ENCODE measurements around the gene CHST1. TPM values are rescaled to one million over a fixed set of nuclear protein-coding genes. Genes with fewer than 3 reads are reported as not detected.

The CHST1 gene
- total and polyA plus RNA-seq, 3 donors from 2014 or later = 6.2 to 17.1 (median 10.6) TPM

GRCh38 chr11:45620243-45620642 lies 45.2 kb downstream of the CHST1 start:
- Histone ChIP-seq H3K27ac (no peak overlapping the region), H3K36me3 (ENCODE audit: low read depth, missing control alignments) (no peaks in the 10 kb centered on the region), H3K27me3 (no peaks in the 10 kb centered on the region), H3K4me1 (no peaks in the 10 kb centered on the region), H3K4me3 (no peak overlapping the region), H3K9me3 (no peaks in the 10 kb centered on the region)
- DNase-seq = no peak
- 90 to 100% methylated on average over 1 to 3 of the region's 3 CpGs for WGBS, 2 donors
- TF ChIP-seq POLR2A (IDR thresholded peaks at IDR 0.05) = no peak
- TF ChIP-seq, protein P1, sequence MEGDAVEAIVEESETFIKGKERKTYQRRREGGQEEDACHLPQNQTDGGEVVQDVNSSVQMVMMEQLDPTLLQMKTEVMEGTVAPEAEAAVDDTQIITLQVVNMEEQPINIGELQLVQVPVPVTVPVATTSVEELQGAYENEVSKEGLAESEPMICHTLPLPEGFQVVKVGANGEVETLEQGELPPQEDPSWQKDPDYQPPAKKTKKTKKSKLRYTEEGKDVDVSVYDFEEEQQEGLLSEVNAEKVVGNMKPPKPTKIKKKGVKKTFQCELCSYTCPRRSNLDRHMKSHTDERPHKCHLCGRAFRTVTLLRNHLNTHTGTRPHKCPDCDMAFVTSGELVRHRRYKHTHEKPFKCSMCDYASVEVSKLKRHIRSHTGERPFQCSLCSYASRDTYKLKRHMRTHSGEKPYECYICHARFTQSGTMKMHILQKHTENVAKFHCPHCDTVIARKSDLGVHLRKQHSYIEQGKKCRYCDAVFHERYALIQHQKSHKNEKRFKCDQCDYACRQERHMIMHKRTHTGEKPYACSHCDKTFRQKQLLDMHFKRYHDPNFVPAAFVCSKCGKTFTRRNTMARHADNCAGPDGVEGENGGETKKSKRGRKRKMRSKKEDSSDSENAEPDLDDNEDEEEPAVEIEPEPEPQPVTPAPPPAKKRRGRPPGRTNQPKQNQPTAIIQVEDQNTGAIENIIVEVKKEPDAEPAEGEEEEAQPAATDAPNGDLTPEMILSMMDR (IDR thresholded peaks at IDR 0.05) = no peak
- intact Hi-C loops (cut with DNase I; ENCODE audit: low total_unique reads) = no loop called here

DNA sequence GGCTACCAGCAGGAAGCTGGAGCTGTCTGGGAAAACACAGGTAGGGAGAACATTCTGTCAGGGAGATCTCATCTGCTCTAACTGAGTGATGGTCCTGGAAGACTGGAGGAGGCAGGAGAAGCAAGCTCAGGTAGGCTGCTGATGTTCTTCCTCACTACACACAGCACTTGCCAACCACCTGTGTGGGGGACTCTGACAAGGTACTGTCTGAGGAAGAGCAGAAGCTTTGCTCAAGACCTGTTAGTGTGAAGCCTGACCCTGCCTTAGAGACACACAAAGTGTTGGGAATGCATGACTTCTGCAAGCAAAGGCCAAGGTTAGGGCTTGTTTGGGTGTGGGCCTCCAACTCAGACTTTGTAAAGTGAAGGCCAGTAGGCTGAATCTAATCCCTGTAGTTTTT lies 46.5 kb downstream of the CHST1 start:
- Histone ChIP-seq H3K4me3 (no peak overlapping the region), H3K27me3 (no peaks in the 10 kb centered on the region), H3K36me3 (ENCODE audit: low read depth, missing control alignments) (no peaks in the 10 kb centered on the region), H3K27ac (no peak overlapping the region), H3K9me3 (no peaks in the 10 kb centered on the region), H3K4me1 (no peaks in the 10 kb centered on the region)
- no peak for DNase-seq
- no peak for TF ChIP-seq POLR2A (IDR thresholded peaks at IDR 0.05)
- TF ChIP-seq, protein P1 (IDR thresholded peaks at IDR 0.05) = no peak
- intact Hi-C loops (cut with DNase I; ENCODE audit: low total_unique reads) = no loop called here

GRCh38 chr11:45617871-45618601 lies 47.4 kb downstream of the CHST1 start:
- Histone ChIP-seq H3K27me3 (no peaks in the 10 kb centered on the region), H3K9me3 (no peaks in the 10 kb centered on the region), H3K4me1 (no peaks in the 10 kb centered on the region), H3K27ac (no peak overlapping the region), H3K36me3 (ENCODE audit: low read depth, missing control alignments) (no peaks in the 10 kb centered on the region), H3K4me3 (no peak overlapping the region)
- no peak for TF ChIP-seq POLR2A (IDR thresholded peaks at IDR 0.05)
- TF ChIP-seq, protein P1 (IDR thresholded peaks at IDR 0.05) = no peak
- DNase-seq = no peak
- WGBS, 2 donors = 63 to 74% methylated on average over 6 to 9 of the region's 9 CpGs
- intact Hi-C loops (cut with DNase I; ENCODE audit: low total_unique reads) = no loop called here

DNA sequence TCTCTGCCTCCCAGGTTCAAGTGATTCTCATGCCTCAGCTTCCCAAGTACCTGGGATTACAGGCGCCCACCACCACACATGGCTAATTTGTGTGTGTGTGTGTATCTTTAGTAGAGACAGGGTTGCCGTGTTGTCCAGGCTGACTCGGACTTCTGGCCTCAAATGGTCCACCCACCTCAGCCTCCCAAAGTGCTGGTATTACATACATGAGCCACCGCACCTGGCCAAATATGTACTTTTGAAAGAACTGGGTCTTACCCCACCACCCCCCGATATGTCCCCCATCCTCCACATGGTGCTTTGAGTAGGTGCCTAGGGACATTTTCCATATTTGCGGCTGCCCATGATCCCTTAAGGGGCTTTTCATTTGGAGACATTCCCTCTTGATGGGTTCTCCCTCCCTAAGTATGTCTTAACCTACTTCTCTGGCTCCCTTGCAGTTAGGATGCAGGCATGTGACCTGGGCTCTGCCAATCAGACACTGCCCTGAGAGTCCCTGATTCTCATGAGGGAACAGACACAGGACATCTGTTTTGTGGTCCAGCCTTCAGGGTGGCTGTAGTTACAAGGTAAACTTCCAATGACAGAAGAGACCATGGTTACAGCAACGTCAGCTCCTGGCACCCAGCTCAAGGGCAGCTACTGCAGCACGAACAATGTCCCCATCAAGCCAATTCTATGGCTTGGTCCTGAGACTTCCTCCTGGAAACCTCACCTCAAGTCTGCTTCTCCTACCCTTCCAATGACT lies 48.4 kb downstream of the CHST1 start:
- WGBS, 2 donors = 89 to 97% methylated on average over 7 to 8 of the region's 8 CpGs
- Histone ChIP-seq H3K9me3 (no peaks in the 10 kb centered on the region), H3K4me3 (no peak overlapping the region), H3K27me3 (no peaks in the 10 kb centered on the region), H3K36me3 (ENCODE audit: low read depth, missing control alignments) (no peaks in the 10 kb centered on the region), H3K27ac (no peak overlapping the region), H3K4me1 (no peaks in the 10 kb centered on the region)
- TF ChIP-seq POLR2A (IDR thresholded peaks at IDR 0.05) = no peak
- TF ChIP-seq, protein P1 (IDR thresholded peaks at IDR 0.05) = no peak
- intact Hi-C loops (cut with DNase I; ENCODE audit: low total_unique reads) = no loop called here
- no peak for DNase-seq

Measured in testis (tissue), 3 donors.